ENCODE data around the gene AIFM3. TPM values are rescaled to one million over a fixed set of nuclear protein-coding genes. Genes with fewer than 3 reads are reported as not detected.

The AIFM3 gene
- total and polyA plus RNA-seq, 2 of the 13 experiments (the other 11 are each of a cell fraction or from before 2014, with no cell fraction given) = 9.0 to 15.3 TPM

DNA sequence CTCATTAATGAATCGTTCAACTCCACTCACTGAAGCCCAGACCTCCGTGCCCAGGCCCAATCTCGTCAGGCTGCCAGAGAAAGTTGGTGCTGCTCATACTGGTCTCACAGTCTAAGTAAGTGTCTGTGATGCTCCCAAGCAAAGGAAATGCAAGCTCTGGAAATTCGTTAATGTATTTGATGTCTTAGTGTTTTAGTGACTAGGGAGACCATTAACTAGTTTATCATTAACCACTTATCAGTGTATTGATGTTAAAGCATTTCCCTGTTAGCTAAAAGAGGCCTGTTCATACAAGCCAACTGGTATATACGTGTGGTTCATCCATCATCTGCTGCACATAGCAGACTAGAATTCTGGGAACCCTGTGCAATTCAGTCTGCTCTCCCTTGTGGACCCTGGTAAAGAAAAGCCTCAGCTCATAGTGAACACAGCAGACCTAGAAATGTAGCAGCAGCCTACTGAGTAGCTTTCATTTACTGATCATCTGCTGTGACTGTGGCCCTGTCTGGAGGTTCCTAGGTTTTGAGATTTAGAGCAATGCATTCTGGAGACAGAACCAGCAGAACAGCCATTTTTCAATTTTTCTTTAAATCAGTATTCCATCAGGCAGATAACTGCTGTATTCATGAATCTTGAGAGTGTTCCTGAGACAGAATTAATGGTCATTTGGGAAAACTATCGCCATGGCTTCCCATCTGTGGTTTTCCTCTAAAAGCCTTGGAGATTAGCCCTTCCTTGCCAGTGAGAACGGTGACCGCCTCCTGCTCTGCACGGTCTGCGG is 15.7 kb upstream of the AIFM3 start (continued):
- peak; percentile 23; the same call in 1 of the 2 replicates for TF ChIP-seq ZFX (CRISPR knock-in tag; IDR thresholded peaks at IDR 0.05; ENCODE audit: low read depth)
- TF ChIP-seq SIX1 (CRISPR knock-in tag; IDR thresholded peaks at IDR 0.05; ENCODE audit: borderline replicate concordance) = no peak; the same call in 1 of the 2 replicates
- TF ChIP-seq SIX4 (CRISPR knock-in tag; IDR thresholded peaks at IDR 0.05) = no peak
- TF ChIP-seq, protein P1, sequence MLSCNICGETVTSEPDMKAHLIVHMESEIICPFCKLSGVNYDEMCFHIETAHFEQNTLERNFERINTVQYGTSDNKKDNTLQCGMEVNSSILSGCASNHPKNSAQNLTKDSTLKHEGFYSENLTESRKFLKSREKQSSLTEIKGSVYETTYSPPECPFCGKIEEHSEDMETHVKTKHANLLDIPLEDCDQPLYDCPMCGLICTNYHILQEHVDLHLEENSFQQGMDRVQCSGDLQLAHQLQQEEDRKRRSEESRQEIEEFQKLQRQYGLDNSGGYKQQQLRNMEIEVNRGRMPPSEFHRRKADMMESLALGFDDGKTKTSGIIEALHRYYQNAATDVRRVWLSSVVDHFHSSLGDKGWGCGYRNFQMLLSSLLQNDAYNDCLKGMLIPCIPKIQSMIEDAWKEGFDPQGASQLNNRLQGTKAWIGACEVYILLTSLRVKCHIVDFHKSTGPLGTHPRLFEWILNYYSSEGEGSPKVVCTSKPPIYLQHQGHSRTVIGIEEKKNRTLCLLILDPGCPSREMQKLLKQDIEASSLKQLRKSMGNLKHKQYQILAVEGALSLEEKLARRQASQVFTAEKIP (CRISPR knock-in tag; IDR thresholded peaks at IDR 0.05; ENCODE audit: borderline replicate concordance) = no peak
- 0 out of 2 replicates have a peak, but pooled peaks have one; percentile 49 for TF ChIP-seq FOXA3 (CRISPR knock-in tag; IDR thresholded peaks at IDR 0.05)
- no peak for TF ChIP-seq ZNF776 (CRISPR knock-in tag; IDR thresholded peaks at IDR 0.05)
- TF ChIP-seq, protein P2, sequence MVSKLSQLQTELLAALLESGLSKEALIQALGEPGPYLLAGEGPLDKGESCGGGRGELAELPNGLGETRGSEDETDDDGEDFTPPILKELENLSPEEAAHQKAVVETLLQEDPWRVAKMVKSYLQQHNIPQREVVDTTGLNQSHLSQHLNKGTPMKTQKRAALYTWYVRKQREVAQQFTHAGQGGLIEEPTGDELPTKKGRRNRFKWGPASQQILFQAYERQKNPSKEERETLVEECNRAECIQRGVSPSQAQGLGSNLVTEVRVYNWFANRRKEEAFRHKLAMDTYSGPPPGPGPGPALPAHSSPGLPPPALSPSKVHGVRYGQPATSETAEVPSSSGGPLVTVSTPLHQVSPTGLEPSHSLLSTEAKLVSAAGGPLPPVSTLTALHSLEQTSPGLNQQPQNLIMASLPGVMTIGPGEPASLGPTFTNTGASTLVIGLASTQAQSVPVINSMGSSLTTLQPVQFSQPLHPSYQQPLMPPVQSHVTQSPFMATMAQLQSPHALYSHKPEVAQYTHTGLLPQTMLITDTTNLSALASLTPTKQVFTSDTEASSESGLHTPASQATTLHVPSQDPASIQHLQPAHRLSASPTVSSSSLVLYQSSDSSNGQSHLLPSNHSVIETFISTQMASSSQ (IDR thresholded peaks at IDR 0.05; ENCODE audit: low read depth) = peak; percentile 94
- TF ChIP-seq, protein P2 (CRISPR knock-in tag; IDR thresholded peaks at IDR 0.05; ENCODE audit: borderline replicate concordance) = peak; percentile 95
- TF ChIP-seq, protein P3, sequence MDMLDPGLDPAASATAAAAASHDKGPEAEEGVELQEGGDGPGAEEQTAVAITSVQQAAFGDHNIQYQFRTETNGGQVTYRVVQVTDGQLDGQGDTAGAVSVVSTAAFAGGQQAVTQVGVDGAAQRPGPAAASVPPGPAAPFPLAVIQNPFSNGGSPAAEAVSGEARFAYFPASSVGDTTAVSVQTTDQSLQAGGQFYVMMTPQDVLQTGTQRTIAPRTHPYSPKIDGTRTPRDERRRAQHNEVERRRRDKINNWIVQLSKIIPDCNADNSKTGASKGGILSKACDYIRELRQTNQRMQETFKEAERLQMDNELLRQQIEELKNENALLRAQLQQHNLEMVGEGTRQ (IDR thresholded peaks at IDR 0.05; ENCODE audit: low read depth, low read length) = no peak
- TF ChIP-seq, protein P3 (CRISPR knock-in tag; IDR thresholded peaks at IDR 0.05; ENCODE audit: borderline replicate concordance) = no peak
- TF ChIP-seq ZMYM3 (CRISPR knock-in tag; IDR thresholded peaks at IDR 0.05) = no peak
- TF ChIP-seq MED13 (CRISPR knock-in tag; IDR thresholded peaks at IDR 0.05) = no peak
- no peak; the same call in 1 of the 2 replicates for TF ChIP-seq NFYC (CRISPR knock-in tag; IDR thresholded peaks at IDR 0.05)
- TF ChIP-seq ZNF589 (CRISPR knock-in tag; conservative IDR thresholded peaks at IDR 0.05) = no peak
- TF ChIP-seq ZFYVE20 (CRISPR knock-in tag; IDR thresholded peaks at IDR 0.05; ENCODE audit: borderline replicate concordance, low read depth) = no peak
- TF ChIP-seq SMAD3 (CRISPR knock-in tag; IDR thresholded peaks at IDR 0.05) = no peak
- TF ChIP-seq SRY (CRISPR knock-in tag; IDR thresholded peaks at IDR 0.05) = no peak
- no peak for TF ChIP-seq HHEX (CRISPR knock-in tag; IDR thresholded peaks at IDR 0.05)
- TF ChIP-seq ZNF460 (CRISPR knock-in tag; IDR thresholded peaks at IDR 0.05; ENCODE audit: borderline replicate concordance) = no peak
- TF ChIP-seq ZZZ3 (CRISPR knock-in tag; IDR thresholded peaks at IDR 0.05; ENCODE audit: borderline replicate concordance) = no peak
- no peak for TF ChIP-seq SRF (IDR thresholded peaks at IDR 0.05; ENCODE audit: low read depth, low read length)
- TF ChIP-seq ZNF878 (CRISPR knock-in tag; IDR thresholded peaks at IDR 0.05) = 0 out of 2 replicates have a peak, but pooled peaks have one; percentile 9
